ENCODE data around the gene NOX4.
"Not testable (repeated sequence)": the region's sequence is repeated elsewhere in the genome, so short reads cannot be mapped to it uniquely, and the experiment has no call there.

Gene NOX4

GRCh38 chr11:89458716-89459115, 32.5 kb downstream of the NOX4 start:
- no peak for DNase-seq (ENCODE audit: low read depth in 2 of 2)

DNA sequence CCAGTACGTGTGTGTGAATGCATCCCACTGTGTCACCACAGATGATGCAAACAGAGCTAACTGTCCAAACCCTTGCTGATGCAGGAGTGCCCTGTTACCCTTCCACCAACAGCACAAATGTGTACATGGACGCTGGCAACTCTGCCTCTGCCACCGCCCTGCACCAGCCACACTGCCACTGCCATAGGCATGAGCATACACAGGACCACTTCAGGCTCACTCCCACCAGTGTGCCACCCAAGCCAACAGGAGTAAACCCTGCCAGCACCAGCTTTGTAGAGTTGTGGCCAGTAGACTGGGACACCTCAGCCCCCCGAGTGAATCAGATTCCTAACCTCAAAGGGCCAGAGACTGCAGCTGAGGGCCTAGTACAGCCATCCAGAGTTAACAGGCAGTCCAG, 34.0 kb downstream of the NOX4 start:
- DNase-seq (ENCODE audit: low read depth in 2 of 2) = no peak

DNA sequence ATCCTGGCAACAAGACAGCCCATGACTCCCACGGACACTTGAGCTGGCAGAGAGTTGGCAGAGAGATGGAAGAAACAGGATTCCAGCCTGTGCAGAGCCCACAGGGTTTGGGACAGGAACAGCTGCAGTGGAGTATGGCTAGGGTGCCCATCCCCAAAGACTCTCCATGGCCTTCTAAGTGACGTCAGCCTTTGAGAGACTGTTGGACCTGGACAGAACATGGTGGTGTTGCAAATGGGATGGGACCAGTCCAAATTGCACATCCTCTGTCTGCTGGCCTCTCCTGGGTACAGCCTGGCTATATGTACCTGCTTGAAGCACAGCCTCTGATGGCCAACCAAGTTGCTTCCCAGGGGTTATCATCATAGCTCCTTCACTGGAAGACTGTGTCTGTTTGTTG, 34.5 kb downstream of the NOX4 start:
- no peak for DNase-seq (ENCODE audit: low read depth in 2 of 2)

- no peak for DNase-seq (ENCODE audit: low read depth in 2 of 2)
These were observed 38.4 kb downstream of the NOX4 start for GRCh38 chr11:89452780-89453179.

- DNase-seq (ENCODE audit: low read depth in 2 of 2) = no peak
These were observed 43.3 kb downstream of the NOX4 start for GRCh38 chr11:89447845-89448244.

GRCh38 chr11:89443361-89444322, 47.5 kb downstream of the NOX4 start:
- DNase-seq (ENCODE audit: low read depth in 2 of 2) = no peak

DNA sequence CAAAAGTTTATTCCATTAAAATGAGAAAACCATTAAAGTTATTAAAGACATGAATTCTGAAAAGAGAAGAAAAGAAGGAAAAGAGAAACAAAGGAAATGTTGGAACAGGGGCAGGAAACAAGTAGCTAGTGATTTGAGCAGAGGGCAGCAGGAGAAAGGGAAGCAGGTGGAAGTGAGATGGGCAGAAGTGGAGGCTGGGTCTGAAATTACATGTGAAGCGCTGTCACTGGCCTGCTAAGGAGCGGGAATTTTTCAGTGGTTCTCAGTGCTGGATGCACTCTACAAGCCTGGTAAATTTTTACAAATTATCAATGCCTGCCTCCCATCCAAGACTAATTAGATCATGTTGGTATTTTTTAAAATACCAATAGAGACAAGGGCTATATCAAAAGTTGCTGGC, 48.4 kb downstream of the NOX4 start:
- DNase-seq (ENCODE audit: low read depth in 2 of 2) = no peak

- DNase-seq (ENCODE audit: low read depth in 2 of 2) = no peak
These were observed 49.6 kb downstream of the NOX4 start for GRCh38 chr11:89441606-89442005.

GRCh38 chr11:89437317-89437716, 53.9 kb downstream of the NOX4 start:
- DNase-seq (ENCODE audit: low read depth in 2 of 2) = no peak

- DNase-seq (ENCODE audit: low read depth in 2 of 2) = no peak
These were observed 55.1 kb downstream of the NOX4 start for GRCh38 chr11:89436071-89436470.

- no peak for DNase-seq (ENCODE audit: low read depth in 2 of 2)
These were observed 57.9 kb downstream of the NOX4 start for GRCh38 chr11:89433278-89433677.

DNA sequence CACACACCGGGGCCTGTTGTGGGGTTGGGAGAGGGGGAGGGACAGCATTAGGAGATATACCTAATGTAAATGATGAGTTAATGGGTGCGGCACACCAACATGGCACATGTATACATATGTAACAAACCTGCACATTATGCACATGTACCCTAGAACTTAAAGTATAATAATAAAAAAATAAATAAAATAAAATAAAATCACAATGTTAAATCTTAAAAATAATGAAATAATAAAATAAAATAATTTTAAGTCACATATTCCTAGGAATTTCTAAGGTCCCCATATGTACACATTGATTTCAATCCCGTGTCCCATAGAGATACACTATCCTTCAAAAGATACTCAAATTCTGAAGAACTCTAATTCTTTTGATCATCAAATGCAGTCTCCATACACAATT, 59.0 kb downstream of the NOX4 start:
- DNase-seq (ENCODE audit: low read depth in 2 of 2) = not testable (repeated sequence)

GRCh38 chr11:89426501-89426900, 64.7 kb downstream of the NOX4 start:
- DNase-seq (ENCODE audit: low read depth in 2 of 2) = not testable (repeated sequence)

- no peak for DNase-seq (ENCODE audit: low read depth in 2 of 2)
These were observed 69.5 kb downstream of the NOX4 start for GRCh38 chr11:89421718-89422117.

DNA sequence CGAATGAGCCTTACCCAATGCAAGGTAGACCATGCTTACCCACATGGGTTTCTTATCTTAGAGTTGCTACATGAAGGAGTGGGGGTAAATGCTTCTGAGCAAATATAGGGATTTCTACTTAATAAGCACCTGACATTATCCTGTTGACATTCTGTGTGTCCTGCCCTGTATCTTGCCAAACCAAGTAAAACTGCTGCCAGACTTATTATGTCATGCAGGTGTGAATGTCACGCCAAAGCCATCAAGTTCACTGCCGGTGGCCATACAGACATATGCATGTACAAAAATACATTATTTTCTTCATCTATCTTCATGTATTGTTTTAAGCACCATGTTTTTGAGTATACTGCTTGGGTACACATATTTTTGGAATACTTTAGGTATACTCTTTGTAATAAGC, 70.2 kb downstream of the NOX4 start:
- DNase-seq (ENCODE audit: low read depth in 2 of 2) = no peak

GRCh38 chr11:89416961-89417360, 74.2 kb downstream of the NOX4 start:
- DNase-seq (ENCODE audit: low read depth in 2 of 2) = no peak

DNA sequence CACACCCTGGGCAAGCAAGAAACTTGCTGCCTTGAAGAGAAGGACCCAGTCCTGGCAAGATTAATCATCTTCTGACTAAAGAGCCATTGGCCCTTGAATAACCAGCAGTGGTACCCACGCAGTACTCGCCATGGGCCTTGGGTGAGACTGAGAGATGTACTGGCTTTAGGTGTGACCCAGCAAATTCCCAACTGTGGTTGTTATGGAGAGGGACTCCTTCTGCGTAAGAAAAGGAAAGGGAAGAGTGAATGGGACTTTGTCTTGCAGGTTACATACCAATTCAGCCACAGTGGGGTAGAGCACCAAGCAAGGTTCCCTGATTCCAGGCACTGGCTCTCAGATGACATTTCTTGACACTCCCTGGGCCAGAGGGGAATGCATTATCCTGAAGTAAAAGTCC, 80.1 kb downstream of the NOX4 start:
- not testable (repeated sequence) for DNase-seq (ENCODE audit: low read depth in 2 of 2)

DNA sequence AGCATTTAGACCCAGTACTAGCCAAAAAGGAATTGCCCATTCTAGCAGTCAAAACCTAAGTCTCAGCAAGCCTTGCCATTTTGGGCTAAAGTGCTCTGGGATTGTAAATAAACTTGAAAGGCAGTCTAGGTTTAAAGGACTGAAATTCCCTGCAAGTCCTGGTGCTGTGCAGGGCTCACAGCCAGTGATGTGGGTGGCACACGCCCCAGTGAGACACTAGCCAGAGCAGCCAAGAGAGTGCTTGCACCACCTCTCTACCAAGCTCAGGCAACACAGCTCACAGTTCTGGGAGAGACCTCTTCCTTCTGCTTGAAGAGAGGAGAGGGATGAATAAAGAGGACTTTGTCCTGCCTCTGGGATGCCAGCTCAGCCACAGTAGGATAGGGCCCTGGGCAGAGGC, 80.5 kb downstream of the NOX4 start:
- DNase-seq (ENCODE audit: low read depth in 2 of 2) = not testable (repeated sequence)

- not testable (repeated sequence) for DNase-seq (ENCODE audit: low read depth in 2 of 2)
These were observed 82.7 kb downstream of the NOX4 start for GRCh38 chr11:89408441-89408840.

GRCh38 chr11:89405629-89406028, 85.5 kb downstream of the NOX4 start:
- DNase-seq (ENCODE audit: low read depth in 2 of 2) = no peak

- not testable (repeated sequence) for DNase-seq (ENCODE audit: low read depth in 2 of 2)
These were observed 99.5 kb downstream of the NOX4 start for GRCh38 chr11:89391654-89392053.

DNA sequence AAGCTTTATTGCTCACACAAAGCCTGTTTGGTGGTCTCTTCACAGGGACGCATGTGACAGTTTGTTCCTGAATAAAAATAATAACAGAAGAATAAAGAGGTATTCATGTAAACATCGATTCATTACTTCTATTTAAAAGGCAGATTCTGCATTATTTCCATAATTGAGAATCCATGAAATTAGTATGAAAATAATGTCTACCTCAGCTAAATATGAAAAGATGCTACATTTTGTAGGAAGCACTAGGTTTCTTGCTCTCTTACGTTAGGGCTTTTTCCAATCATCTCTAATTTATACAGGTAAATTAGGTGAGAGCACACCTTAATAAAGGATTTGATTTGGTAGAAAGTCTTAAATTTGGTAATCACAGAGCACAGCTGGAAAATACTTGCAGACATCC, 103.7 kb downstream of the NOX4 start:
- not testable (repeated sequence) for DNase-seq (ENCODE audit: low read depth in 2 of 2)

GRCh38 chr11:89382986-89383385, 108.2 kb downstream of the NOX4 start:
- not testable (repeated sequence) for DNase-seq (ENCODE audit: low read depth in 2 of 2)

DNA sequence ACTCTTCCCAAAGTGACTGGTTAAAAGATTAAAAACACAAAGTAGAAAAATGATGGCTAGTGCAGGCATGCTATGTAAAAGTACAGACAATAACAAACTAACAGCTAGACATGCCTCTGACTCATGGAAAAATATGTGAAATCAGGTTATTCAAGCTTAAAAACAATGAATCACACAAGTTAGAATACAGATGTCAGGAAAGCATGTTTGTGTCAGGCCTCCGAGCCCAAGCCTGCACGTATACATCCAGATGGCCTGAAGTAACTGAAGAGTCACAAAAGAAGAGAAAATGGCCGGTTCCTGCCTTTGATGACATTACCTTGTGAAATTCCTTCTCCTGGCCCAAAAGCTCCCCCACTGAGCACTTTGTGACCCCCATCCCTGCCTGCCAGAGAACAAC, 110.1 kb downstream of the NOX4 start:
- DNase-seq (ENCODE audit: low read depth in 2 of 2) = no peak
